ENCODE data around the gene ING3.

GRCh38 chr7:120997882-120998474, 47.4 kb downstream of the ING3 start:
- TF ChIP-seq, protein P1, sequence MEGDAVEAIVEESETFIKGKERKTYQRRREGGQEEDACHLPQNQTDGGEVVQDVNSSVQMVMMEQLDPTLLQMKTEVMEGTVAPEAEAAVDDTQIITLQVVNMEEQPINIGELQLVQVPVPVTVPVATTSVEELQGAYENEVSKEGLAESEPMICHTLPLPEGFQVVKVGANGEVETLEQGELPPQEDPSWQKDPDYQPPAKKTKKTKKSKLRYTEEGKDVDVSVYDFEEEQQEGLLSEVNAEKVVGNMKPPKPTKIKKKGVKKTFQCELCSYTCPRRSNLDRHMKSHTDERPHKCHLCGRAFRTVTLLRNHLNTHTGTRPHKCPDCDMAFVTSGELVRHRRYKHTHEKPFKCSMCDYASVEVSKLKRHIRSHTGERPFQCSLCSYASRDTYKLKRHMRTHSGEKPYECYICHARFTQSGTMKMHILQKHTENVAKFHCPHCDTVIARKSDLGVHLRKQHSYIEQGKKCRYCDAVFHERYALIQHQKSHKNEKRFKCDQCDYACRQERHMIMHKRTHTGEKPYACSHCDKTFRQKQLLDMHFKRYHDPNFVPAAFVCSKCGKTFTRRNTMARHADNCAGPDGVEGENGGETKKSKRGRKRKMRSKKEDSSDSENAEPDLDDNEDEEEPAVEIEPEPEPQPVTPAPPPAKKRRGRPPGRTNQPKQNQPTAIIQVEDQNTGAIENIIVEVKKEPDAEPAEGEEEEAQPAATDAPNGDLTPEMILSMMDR (IDR thresholded peaks at IDR 0.05; ENCODE audit: insufficient read depth, low read length), result no peak
- TF ChIP-seq POLR2AphosphoS5 (IDR thresholded peaks at IDR 0.05; ENCODE audit: low read depth), result peak; percentile 62
- TF ChIP-seq GABPA (IDR thresholded peaks at IDR 0.05; ENCODE audit: low read depth), result no peak; the same call in 1 of the 2 replicates
